GM18505 (cell line): Measurements from ENCODE around the gene SYNE3.

ENCODE experiments used
- ATAC-seq: cut with Tn5 transposase; IDR thresholded peaks from one replicate; pipeline ENCODE4 v1.9.1; 2021; ENCODE audit not compliant: unreplicated experiment
- POLR2A ChIP-seq: IDR thresholded peaks from 4 replicates; pipeline ENCODE4 v1.6.1; 2011; ENCODE audit warnings: borderline replicate concordance; ENCODE audit not compliant: insufficient read depth, insufficient read length; ENCODE audit errors: extremely low read depth

The SYNE3 gene

GRCh38 chr14:95490727-95491451 lies 25.6 kb downstream of the SYNE3 start:
- no peak for TF ChIP-seq POLR2A
- ATAC-seq = no peak

GRCh38 chr14:95490138-95490509 lies 26.3 kb downstream of the SYNE3 start:
- ATAC-seq = no peak
- TF ChIP-seq POLR2A = no peak

GRCh38 chr14:95489214-95490137 lies 27.0 kb downstream of the SYNE3 start:
- no peak for TF ChIP-seq POLR2A
- ATAC-seq = no peak

- TF ChIP-seq POLR2A = no peak
- no peak for ATAC-seq
Observed at GRCh38 chr14:95488376-95489213, 27.9 kb downstream of the SYNE3 start.

- no peak for TF ChIP-seq POLR2A
- no peak for ATAC-seq
Observed at GRCh38 chr14:95487669-95488084, 28.8 kb downstream of the SYNE3 start.

- no peak for TF ChIP-seq POLR2A
- no peak for ATAC-seq
Observed at GRCh38 chr14:95486875-95487668, 29.4 kb downstream of the SYNE3 start.

GRCh38 chr14:95485222-95485819 lies 31.1 kb downstream of the SYNE3 start:
- ATAC-seq = no peak
- TF ChIP-seq POLR2A = no peak

- no peak for TF ChIP-seq POLR2A
- ATAC-seq = no peak
Observed at GRCh38 chr14:95484296-95484695, 32.2 kb downstream of the SYNE3 start.

- no peak for TF ChIP-seq POLR2A
- ATAC-seq = no peak
Observed at GRCh38 chr14:95483309-95484165, 32.9 kb downstream of the SYNE3 start.

- ATAC-seq = no peak
- no peak for TF ChIP-seq POLR2A
Observed at GRCh38 chr14:95482627-95483308, 33.7 kb downstream of the SYNE3 start.
